Colonic mucosa (tissue), 4 donors: ENCODE results near the gene RAB3GAP2. TPM values are rescaled to one million over a fixed set of nuclear protein-coding genes. Genes with fewer than 3 reads are reported as not detected.
"Not testable (repeated sequence)": the region's sequence is repeated elsewhere in the genome, so short reads cannot be mapped to it uniquely, and the experiment has no call there.

Experiments used
- DNase-seq: peaks from one replicate; pipeline ENCODE4 v3.0.0-alpha.2; 2020
- H3K27ac ChIP-seq: fragments of 200-600 bp; one replicate; pipeline ENCODE4 v1.8.0; 2021
- H3K27me3 ChIP-seq: fragments of 200-600 bp; one replicate; pipeline ENCODE4 v1.8.0; 2021
- H3K36me3 ChIP-seq: fragments of 200-600 bp; one replicate; pipeline ENCODE4 v1.8.0; 2021
- H3K4me1 ChIP-seq: fragments of 200-600 bp; one replicate; pipeline ENCODE4 v1.8.0; 2021; ENCODE audit warnings: mild to moderate bottlenecking
- H3K4me3 ChIP-seq: fragments of 200-600 bp; one replicate; pipeline ENCODE4 v1.8.0; 2021
- H3K9ac ChIP-seq, 2 donors: one replicate each; pipeline ENCODE4 v1.7.0; 2013; ENCODE audit warnings: control low read depth in 2 of 2, low read depth in 2 of 2, low read length in 2 of 2
- H3K9me3 ChIP-seq: fragments of 200-600 bp; one replicate; pipeline ENCODE4 v1.8.0; 2021
- CTCF ChIP-seq: fragments of 200-600 bp; IDR thresholded peaks from one replicate; pipeline ENCODE4 v1.8.0; 2022; ENCODE audit warnings: antibody characterized with exemption, mild to moderate bottlenecking
- intact Hi-C: fragments of 100-400 bp; cut with DNase I; formaldehyde crosslinking; loops from one replicate; pipeline ENCODE4 v1.14.1; 2022
- total RNA-seq, 2 donors: library from RNA; stranded (reverse); fragmentation: NEBNext Ultra II Directional in 1 of 2; extraction: Animal tissue kit (Norgen Biotek cat#: 25700) in 1 of 2; gene quantifications; one replicate each; pipeline ENCODE4 v1.2.1, GENCODE V29; 2021
- donor health status: healthy.
- donor health status: DM: no; HTN: no; CAD: no.
- donor health status: DM: no; HTN: no; CAD: no.

RAB3GAP2 gene
- total RNA-seq, 2 donors from 2014 or later, result 33.2 to 34.2 TPM

DNA sequence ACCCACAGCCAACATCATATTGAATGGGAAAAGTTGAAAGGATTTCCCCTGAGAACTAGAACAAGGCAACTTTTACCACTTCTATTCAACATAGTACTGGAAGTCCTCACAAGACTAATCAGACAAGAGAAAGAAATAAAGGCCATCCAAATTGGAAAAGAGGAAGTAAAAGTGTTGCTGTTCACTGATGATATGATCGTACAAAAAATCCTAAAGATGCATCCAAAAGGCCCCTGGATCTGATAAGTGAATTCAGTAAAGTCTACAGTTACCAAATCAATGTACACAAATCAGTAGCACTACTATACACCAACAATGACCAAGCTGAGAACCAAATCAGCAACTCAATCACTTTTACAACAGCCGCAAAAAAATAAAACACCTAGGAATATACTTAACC lies 28.3 kb downstream of the RAB3GAP2 start:
- Histone ChIP-seq H3K4me3 (no peak overlapping the region), H3K9ac (no peak overlapping the region), H3K9me3 (no peaks in the 10 kb centered on the region), H3K4me1 (no peaks in the 10 kb centered on the region), H3K36me3 (no peaks in the 10 kb centered on the region), H3K27me3 (no peaks in the 10 kb centered on the region), H3K27ac (no peak overlapping the region)
- no peak for TF ChIP-seq CTCF
- DNase-seq, result no peak
- intact Hi-C loops, result no loop called here

DNA sequence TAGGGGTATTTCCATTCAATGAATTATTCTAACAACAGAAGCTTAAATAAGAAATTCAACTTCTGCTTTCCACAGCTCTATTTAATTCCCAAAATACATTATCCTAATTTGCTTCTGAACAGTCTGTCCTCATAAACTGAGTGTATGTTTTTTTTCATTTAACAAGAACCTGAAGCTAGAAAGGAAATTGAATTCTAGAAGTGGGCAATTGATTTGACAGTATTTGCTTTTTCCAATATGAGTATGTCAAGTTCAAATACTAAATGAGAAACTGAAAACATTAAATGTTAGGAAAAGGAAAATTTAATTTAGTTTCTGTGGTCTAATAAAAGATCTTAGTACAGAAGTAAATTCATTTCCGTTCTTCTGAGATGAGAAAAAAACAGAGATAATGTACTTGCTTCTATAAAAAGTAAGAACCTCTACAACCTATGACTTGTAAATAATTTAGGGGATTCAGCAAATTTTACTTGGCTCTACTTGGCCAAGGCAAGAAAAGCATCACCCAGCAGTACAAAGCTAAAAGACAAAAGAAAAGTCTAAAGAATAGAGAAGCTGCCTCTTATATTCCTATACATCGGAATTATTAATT lies 31.1 kb downstream of the RAB3GAP2 start:
- no peak for DNase-seq
- no peak overlapping the region for H3K9ac ChIP-seq
- no peaks in the 10 kb centered on the region for H3K4me1 ChIP-seq
- intact Hi-C loops, result no loop called here
- H3K9me3 ChIP-seq, result no peaks in the 10 kb centered on the region
- H3K4me3 ChIP-seq, result no peak overlapping the region
- H3K36me3 ChIP-seq, result no peaks in the 10 kb centered on the region
- TF ChIP-seq CTCF, result no peak
- no peaks in the 10 kb centered on the region for H3K27me3 ChIP-seq
- H3K27ac ChIP-seq, result no peak overlapping the region

GRCh38 chr1:220239966-220240365 lies 32.3 kb downstream of the RAB3GAP2 start:
- no peak for DNase-seq
- Histone ChIP-seq H3K36me3 (no peaks in the 10 kb centered on the region), H3K9ac (no peak overlapping the region), H3K9me3 (no peaks in the 10 kb centered on the region), H3K27ac (no peak overlapping the region), H3K4me3 (no peak overlapping the region), H3K4me1 (no peaks in the 10 kb centered on the region), H3K27me3 (no peaks in the 10 kb centered on the region)
- TF ChIP-seq CTCF, result no peak
- intact Hi-C loops, result no loop called here

- H3K9me3 ChIP-seq, result no peaks in the 10 kb centered on the region
Observed at GRCh38 chr1:220239213-220239612, 33.0 kb downstream of the RAB3GAP2 start.

GRCh38 chr1:220236278-220236677 lies 36.0 kb downstream of the RAB3GAP2 start:
- not testable (repeated sequence) for H3K36me3 ChIP-seq

More at GRCh38 chr1:220239213-220239612, 33.0 kb downstream of the RAB3GAP2 start:
- DNase-seq, result no peak
- Histone ChIP-seq H3K27me3 (no peaks in the 10 kb centered on the region), H3K36me3 (no peaks in the 10 kb centered on the region), H3K27ac (no peak overlapping the region), H3K4me3 (no peak overlapping the region), H3K9ac (no peak overlapping the region), H3K4me1 (no peaks in the 10 kb centered on the region)
- TF ChIP-seq CTCF, result no peak
- intact Hi-C loops, result no loop called here

DNA sequence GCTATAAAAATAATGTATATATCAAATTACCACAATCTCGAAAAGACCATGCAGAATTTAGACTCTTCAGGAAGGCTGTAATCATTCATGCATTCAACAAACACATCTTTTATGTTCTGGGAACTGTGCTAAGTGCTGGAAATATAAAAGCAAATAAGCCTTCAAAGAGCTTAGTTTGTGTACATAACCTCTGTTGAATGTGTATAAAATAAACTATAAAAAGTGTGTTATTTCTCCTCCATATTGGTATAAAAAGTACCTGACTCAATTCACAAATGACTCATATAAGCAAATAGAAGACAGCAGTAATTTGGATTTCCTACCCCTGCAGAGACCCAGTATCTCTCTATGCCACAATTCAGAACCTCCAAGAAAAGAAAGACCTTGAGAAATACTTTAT lies 36.8 kb downstream of the RAB3GAP2 start:
- Histone ChIP-seq H3K9ac (no peak overlapping the region), H3K36me3 (no peaks in the 10 kb centered on the region), H3K9me3 (no peaks in the 10 kb centered on the region), H3K27ac (no peak overlapping the region), H3K4me1 (no peaks in the 10 kb centered on the region), H3K27me3 (no peaks in the 10 kb centered on the region), H3K4me3 (no peak overlapping the region)
- intact Hi-C loops, result no loop called here
- DNase-seq, result no peak
- no peak for TF ChIP-seq CTCF

More at GRCh38 chr1:220236278-220236677, 36.0 kb downstream of the RAB3GAP2 start:
- H3K9ac ChIP-seq, H3K9me3 ChIP-seq, H3K27ac ChIP-seq, intact Hi-C loops, H3K4me3 ChIP-seq, DNase-seq, H3K4me1 ChIP-seq, H3K27me3 ChIP-seq: not testable (repeated sequence)
